ENCODE results near the gene OVOL2. TPM values are rescaled to one million over a fixed set of nuclear protein-coding genes. Genes with fewer than 3 reads are reported as not detected.
A peak's percentile ranks its signal among the peaks of the same experiment; 100 is the strongest.

The OVOL2 gene
- total and polyA plus RNA-seq, 7 donors = not detected

GRCh38 chr20:18011951-18012645, 45.6 kb downstream of the OVOL2 start:
- no peaks in the 10 kb centered on the region for H3K9me3 ChIP-seq
- no peak overlapping the region for H3K4me3 ChIP-seq
- TF ChIP-seq CTCF (IDR thresholded peaks at IDR 0.05) = no peak
- WGBS, 3 donors = 91 to 93% (median 92%) methylated on average over 21 of the region's 21 CpGs
- intact Hi-C loops (cut with DNase I) = no loop called here
- no peak overlapping the region for H3K27ac ChIP-seq
- peaks cover 4% of the 10 kb centered on the region for H3K4me1 ChIP-seq
- DNase-seq (no peak), ATAC-seq (no peak)
- no peaks in the 10 kb centered on the region for H3K36me3 ChIP-seq (ENCODE audit: insufficient read depth in 1 of 2, low read depth in 1 of 2)
- H3K27me3 ChIP-seq (ENCODE audit: insufficient read depth in 3 of 3, low read length in 2 of 3) = no peaks in the 10 kb centered on the region

- 80 to 82% (median 81%) methylated on average over 14 of the region's 14 CpGs for WGBS, 3 donors
- TF ChIP-seq CTCF (IDR thresholded peaks at IDR 0.05) = no peak
- DNase-seq (no peak), ATAC-seq (no peak)
- Histone ChIP-seq H3K27ac (no peak overlapping the region), H3K27me3 (ENCODE audit: insufficient read depth in 3 of 3, low read length in 2 of 3) (no peaks in the 10 kb centered on the region), H3K4me3 (no peak overlapping the region), H3K9me3 (no peaks in the 10 kb centered on the region), H3K36me3 (ENCODE audit: insufficient read depth in 1 of 2, low read depth in 1 of 2) (no peaks in the 10 kb centered on the region), H3K4me1 (peaks cover 4% of the 10 kb centered on the region)
- intact Hi-C loops (cut with DNase I) = no loop called here
These were observed 46.2 kb downstream of the OVOL2 start for GRCh38 chr20:18011482-18011881.

GRCh38 chr20:18009116-18009515, 48.6 kb downstream of the OVOL2 start:
- no peak for DNase-seq
- TF ChIP-seq CTCF (IDR thresholded peaks at IDR 0.05) = no peak
- 65 to 77% (median 69%) methylated on average over 7 of the region's 7 CpGs for WGBS, 3 donors
- no peak for ATAC-seq
- no peak overlapping the region for H3K27ac ChIP-seq
- no peak overlapping the region for H3K4me3 ChIP-seq
- H3K36me3 ChIP-seq (ENCODE audit: insufficient read depth in 1 of 2, low read depth in 1 of 2) = no peaks in the 10 kb centered on the region
- intact Hi-C loops (cut with DNase I) = no loop called here
- no peaks in the 10 kb centered on the region for H3K9me3 ChIP-seq
- peaks cover 7% of the 10 kb centered on the region for H3K4me1 ChIP-seq
- no peaks in the 10 kb centered on the region for H3K27me3 ChIP-seq (ENCODE audit: insufficient read depth in 3 of 3, low read length in 2 of 3)

GRCh38 chr20:18007534-18008292, 50.0 kb downstream of the OVOL2 start:
- Histone ChIP-seq H3K27me3 (ENCODE audit: insufficient read depth in 3 of 3, low read length in 2 of 3) (no peaks in the 10 kb centered on the region), H3K4me3 (no peak overlapping the region), H3K4me1 (peaks cover 10% of the 10 kb centered on the region), H3K9me3 (no peaks in the 10 kb centered on the region), H3K27ac (no peak overlapping the region), H3K36me3 (ENCODE audit: insufficient read depth in 1 of 2, low read depth in 1 of 2) (no peaks in the 10 kb centered on the region)
- TF ChIP-seq CTCF (IDR thresholded peaks at IDR 0.05) = no peak
- DNase-seq (peak in 1 of 2 donors; percentile 32), ATAC-seq (no peak)
- WGBS, 3 donors = 52 to 58% (median 53%) methylated on average over 19 of the region's 19 CpGs
- intact Hi-C loops (cut with DNase I) = no loop called here
